ENCODE data around the gene RPS6KL1.

DNA sequence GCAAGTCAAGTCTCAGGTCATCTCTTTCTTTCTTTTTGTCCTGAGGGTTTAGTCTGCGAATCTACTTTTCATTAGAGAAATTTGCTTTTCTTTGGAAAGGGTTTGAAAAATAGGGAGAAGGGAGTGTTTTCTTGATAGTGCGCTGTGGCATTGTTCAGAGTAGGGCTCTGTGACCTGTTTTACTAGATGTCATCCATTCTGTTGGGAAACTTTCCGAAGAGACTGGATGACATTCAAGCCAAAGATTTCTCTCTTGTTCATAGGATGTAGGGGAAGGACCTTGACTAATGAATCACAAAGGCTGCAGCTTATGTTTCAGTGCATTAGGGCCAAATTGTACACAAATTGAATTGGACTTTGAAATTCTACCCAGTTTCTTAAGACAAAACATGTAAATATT lies 26.7 kb downstream of the RPS6KL1 start:
- TF ChIP-seq CTCF (conservative IDR thresholded peaks at IDR 0.05; ENCODE audit: low read length) (no peak), EZH2phosphoT487 (IDR thresholded peaks at IDR 0.05; ENCODE audit: borderline replicate concordance) (no peak)

Measured in Loucy (cell line).